Ovary (tissue), 3 donors: ENCODE results near the gene KLC1.

Experiments
- CTCF ChIP-seq, 3 donors: fragments of 450-650 bp in 2 of 3; fragments of 200-600 bp in 1 of 3; IDR thresholded peaks; one replicate each; pipeline versions ENCODE4 v1.5.1 to v1.8.0; 2016 to 2022; ENCODE audit warnings: antibody characterized with exemption in 3 of 3, mild to moderate bottlenecking in 1 of 3
- EP300 ChIP-seq: sonication (generic); formaldehyde crosslinking; IDR thresholded peaks from one replicate; pipeline ENCODE4 v1.6.1; 2017; ENCODE audit warnings: antibody characterized with exemption
- POLR2A ChIP-seq: fragments of 450-650 bp; IDR thresholded peaks from one replicate; pipeline ENCODE4 v1.6.1; 2017; ENCODE audit warnings: antibody characterized with exemption, mild to moderate bottlenecking, moderate library complexity
- donor health status: DM: no; HTN: no; CAD: no.

GRCh38 chr14:103684471-103684870, 55.5 kb downstream of the KLC1 start:
- no peak for TF ChIP-seq POLR2A
- no peak for TF ChIP-seq CTCF (IDR thresholded peaks at IDR 0.05)
- no peak for TF ChIP-seq EP300
